Fibroblast of mammary gland (primary cell): ENCODE measurements around the gene TAL1.

ENCODE experiments used
- DNase-seq: peaks from one replicate; pipeline ENCODE4 v3.0.0-alpha.2; 2010; ENCODE audit warnings: low read depth
- H3K4me3 ChIP-seq: 2 replicates; pipeline ENCODE4 v1.5.1; 2011; ENCODE audit warnings: low read depth, mild to moderate bottlenecking, low read length, moderate library complexity; ENCODE audit not compliant: control insufficient read depth
- TF ChIP-seq, protein P1 (sequence below): conservative IDR thresholded peaks from 2 replicates; pipeline ENCODE4 v1.5.1; 2011; ENCODE audit warnings: low read depth, low read length, inconsistent platforms; ENCODE audit not compliant: control insufficient read depth, insufficient read depth

TAL1 gene

DNA sequence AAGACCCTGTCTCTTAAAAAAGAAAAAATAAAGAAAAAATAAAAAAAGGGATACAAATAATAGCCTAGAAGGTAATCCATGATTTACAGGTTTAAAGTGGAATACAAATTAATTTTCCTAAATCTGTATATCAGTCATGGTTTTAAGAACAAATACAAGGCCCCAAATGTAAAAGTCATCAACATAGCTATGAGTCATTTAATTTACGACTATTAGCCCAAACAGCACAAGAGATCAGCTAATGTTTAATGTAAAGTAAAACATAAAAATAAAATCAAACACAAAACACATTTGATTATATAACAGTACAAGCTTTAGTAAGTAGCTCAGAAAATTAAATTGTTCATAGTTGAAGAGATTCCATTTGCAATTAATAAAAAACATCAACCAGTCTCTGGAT lies 20.3 kb upstream of the TAL1 start:
- peak; percentile 17 for DNase-seq
- TF ChIP-seq, protein P1, sequence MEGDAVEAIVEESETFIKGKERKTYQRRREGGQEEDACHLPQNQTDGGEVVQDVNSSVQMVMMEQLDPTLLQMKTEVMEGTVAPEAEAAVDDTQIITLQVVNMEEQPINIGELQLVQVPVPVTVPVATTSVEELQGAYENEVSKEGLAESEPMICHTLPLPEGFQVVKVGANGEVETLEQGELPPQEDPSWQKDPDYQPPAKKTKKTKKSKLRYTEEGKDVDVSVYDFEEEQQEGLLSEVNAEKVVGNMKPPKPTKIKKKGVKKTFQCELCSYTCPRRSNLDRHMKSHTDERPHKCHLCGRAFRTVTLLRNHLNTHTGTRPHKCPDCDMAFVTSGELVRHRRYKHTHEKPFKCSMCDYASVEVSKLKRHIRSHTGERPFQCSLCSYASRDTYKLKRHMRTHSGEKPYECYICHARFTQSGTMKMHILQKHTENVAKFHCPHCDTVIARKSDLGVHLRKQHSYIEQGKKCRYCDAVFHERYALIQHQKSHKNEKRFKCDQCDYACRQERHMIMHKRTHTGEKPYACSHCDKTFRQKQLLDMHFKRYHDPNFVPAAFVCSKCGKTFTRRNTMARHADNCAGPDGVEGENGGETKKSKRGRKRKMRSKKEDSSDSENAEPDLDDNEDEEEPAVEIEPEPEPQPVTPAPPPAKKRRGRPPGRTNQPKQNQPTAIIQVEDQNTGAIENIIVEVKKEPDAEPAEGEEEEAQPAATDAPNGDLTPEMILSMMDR: no peak
- no peak overlapping the region for H3K4me3 ChIP-seq

DNA sequence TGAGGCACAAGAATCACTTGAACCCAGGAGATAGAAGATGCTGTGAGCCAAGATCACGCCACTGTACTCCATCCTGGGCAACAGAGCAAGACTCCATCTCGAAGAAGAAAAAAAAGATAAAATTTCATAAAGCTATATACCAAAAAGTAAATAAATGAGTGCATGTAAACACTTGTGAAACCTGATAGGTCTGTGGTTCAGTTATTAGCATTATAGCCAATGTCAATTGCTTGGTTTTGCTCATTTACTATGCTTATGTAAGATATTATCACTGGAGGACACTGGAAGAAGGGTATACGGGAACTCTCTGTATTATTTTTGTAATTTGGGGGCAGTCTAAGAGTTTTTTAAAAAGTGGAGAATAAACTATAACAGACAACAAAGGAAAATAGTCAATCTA lies 17.7 kb upstream of the TAL1 start:
- TF ChIP-seq, protein P1: no peak
- DNase-seq: no peak
- H3K4me3 ChIP-seq: no peak overlapping the region

DNA sequence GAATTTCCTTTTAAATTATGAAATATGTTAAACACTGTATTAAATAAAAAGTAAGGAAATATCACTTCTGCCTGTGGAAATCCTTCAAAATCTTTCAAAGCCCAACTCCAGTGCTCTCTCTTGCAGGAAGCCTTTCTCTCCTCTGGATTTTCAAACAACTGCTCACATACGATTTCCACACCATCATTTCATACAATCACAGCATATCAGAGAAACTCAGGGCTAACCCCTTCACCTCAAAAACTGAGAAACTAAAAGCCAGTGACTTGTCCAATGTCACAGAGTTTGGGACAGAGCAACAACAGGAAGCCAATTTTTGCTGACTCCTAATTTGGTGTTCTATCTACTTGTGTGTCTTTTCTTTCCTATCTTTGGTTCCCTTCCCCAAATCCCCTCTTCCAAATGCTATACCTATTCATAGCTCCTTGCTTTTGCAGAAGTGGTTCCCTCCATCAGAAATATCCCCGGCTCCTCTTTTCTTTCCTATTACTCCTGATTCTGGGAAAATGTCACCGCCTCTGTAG lies 12.4 kb upstream of the TAL1 start:
- H3K4me3 ChIP-seq: no peak overlapping the region
- TF ChIP-seq, protein P1: no peak
- DNase-seq: no peak

DNA sequence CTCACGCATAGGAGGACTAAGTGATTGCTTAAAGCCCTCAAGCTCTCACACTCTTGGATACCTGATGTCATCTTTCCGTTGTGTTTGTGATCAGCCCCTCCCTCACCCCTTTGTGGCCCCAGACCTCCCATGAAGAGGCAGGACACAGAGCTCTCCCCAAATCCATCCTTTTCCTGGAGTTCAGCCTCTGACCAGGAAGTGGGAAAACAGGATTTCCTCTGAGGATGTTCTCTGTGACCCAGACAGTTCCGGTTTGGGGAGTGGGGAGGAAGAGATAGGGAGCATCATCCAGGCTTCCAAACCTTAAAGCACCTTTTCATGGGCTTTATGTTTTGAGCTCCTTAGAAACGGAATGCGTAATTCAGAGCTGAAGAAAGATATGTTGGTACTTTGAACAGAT lies 11.9 kb upstream of the TAL1 start:
- no peak for DNase-seq

DNA sequence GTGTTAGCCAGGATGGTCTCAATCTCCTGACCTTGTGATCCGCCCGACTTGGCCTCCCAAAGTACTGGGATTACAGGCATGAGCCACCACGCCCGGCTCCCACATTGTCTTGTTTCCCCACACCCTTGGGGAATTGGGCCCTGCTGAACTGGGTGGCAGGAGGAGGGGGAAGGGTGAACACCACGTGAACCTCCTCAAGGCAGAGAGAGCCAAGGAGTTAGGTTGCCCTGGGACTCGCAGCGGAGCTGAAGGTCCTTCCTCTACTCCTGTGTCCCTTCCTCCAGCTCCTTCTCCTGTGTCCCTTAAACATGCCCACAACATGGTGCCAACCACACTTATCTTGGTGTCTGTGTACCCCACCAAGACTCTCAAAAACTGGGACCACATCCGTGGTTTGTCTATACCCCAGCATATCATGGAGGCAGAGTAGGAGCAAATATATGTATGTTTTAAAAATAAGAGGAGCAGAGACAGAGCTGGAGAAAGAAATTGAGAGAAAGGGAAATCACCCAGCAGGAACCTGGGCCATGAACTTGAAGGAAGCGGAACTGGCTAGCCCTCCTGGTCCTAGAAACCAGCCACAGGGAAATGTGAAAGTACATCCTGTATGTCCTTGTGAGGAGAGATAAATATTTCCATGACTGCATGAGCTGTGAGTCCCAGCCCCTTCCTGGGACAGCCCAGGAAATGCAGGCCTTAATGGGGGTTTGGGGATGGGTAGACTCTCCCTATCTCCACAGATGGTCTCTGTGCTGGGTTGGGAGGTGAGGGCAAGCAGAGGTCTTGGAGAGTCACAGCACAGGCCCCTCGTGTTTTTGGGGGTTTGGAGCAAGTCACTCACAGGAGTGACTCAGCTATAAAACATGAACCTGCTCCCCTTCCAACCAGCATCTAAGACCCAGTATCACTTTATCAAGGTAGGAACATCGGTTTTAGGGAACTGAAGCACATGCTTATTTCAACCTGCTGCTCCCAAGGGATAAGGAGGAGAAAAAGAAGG lies 9.4 kb upstream of the TAL1 start:
- no peak overlapping the region for H3K4me3 ChIP-seq
- DNase-seq: no peak
- TF ChIP-seq, protein P1: no peak

More for the DNA sequence above, 11.9 kb upstream of the TAL1 start:
- TF ChIP-seq, protein P1: no peak
- H3K4me3 ChIP-seq: no peak overlapping the region

DNA sequence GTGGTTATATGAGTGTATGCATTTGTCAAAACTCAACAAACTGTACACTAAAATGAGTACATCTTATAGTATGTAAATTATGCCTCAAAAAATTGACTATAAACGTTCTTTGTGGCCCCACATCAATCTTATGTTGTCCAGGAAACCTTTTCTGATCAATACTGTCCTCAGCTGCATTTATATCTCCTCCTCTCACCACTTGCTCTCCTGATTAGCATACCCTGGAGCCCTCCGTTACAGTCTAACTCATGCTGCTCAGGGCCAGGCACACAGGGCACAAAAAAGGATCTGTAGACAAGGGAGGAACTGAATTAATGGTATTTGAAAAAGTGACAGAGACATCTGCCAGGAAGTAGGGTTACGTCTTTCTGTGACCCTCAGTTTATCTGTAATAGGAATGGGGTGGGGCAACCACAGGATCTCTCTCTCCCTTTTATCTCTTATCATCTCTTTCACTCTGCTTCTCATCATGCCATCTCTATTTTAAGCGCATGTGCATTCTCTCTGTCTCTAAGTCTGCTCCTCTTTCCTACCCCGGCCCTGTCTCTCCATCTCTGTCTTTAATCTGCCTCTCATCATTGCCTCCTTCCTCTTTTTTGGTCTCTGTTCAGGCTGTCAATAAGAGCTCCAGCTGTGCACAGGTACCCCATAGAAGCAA lies 7.0 kb upstream of the TAL1 start:
- H3K4me3 ChIP-seq: no peak overlapping the region
- TF ChIP-seq, protein P1: no peak
- DNase-seq: no peak
